Measurements from ENCODE around the gene BARX1.
"Not testable (repeated sequence)": the region's sequence is repeated elsewhere in the genome, so short reads cannot be mapped to it uniquely, and the experiment has no call there.

The BARX1 gene, protein sequence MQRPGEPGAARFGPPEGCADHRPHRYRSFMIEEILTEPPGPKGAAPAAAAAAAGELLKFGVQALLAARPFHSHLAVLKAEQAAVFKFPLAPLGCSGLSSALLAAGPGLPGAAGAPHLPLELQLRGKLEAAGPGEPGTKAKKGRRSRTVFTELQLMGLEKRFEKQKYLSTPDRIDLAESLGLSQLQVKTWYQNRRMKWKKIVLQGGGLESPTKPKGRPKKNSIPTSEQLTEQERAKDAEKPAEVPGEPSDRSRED

DNA sequence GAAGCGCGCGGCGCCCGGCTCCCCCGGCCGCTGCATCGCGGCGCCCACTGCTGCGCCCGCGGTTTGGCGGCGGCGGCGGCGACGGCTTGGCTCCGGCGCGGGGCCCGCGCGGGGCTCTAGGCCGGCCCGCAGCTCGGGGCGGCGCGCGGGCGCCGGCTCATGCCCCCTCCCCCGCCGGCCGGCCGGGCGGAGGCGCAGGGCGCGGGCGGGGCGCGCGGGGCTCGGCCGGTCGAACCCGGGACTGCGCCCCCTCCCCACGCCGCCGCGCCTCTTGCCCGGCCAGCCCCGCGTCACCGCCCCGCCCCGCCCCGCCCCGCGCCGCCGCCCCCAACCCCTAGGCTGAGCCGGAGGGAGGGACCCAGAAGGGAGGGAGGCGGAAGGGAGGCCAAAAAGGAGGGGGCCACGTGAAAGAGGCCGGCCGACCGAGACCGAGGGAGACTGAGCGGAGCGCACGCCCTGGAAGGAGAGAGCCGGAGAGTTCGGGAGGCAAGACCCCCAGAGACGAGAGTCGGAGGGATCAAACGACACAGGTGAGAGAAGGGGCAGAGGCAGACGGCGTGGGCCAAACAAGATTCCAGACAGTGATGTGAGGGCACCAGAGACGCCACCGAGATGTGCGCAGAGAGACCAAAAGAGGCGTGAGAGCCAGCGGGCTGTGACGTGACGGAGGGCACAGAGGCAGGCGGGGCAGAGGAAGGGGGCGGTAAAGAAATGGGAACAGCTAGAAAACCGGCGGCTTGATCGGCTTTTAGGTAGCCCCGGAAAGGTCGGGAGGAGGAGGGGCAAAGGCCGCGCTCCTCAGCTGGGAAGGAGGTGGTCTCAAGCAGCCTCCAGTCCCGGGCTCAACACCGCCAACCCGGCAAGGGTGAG is at the start of gene BARX1:
TSS of gene BARX1 (minus strand) at position 245 of the 870 bp plus-strand sequence. CDS start at position 36, 209 bp downstream.
- peak; percentile 37 for DNase-seq

DNA sequence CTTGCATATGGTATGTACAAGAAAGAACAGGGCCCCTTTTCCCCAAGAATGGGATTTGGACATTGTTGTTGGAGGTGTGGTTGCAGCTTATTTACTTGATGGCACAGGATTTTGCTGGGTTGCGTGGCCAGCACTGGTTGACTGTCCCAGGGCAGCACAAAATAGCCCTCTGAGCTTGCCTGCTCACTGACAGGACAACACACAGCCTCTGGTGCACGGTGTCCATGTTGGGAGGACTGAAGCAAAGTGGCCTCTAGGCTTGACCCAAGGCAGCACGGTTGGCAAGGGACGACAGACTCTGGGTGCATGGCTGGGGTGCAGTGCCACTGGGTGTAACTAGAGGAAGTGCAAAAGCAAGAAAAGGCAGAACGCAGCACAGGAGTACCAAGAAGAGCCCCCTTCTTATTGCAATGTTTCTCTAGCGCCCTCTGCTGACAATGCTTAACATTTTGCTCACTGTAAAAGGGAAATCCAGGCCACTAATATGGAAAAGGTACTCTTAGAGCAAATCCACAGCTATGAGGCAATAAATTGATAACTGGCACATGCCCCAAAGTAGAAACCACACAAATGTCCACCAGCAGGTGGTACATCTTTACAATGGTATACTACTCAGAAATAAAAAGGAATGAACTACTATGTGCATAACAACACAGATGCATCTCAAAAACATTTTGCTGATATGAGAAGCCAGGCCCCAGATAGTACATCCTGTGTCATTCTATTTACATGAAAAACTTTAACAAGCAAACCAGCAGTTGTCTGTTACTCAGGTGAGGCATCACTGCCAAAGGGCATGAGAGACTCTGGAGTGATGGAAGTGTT is 47.4 kb upstream of the BARX1 start:
- DNase-seq: peak; percentile 57

DNA sequence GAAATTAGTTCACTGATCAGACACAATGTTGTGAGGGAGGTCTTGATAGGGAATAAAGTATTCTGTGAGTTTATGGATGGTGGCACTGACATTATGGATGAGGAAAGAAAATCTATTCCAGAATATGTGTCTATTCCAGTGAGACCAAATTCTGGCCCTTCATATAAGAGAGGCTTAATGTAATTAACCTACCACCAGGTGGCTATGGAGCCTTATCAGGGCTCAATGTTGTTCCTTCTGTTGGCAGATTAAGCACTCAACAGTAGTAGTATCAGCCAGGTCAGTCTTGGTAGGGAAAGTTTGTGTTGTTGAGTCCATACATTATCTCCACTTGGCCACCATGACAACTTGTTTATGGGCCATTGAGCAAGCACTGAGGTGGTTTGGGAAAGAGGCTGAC is 41.7 kb upstream of the BARX1 start:
- no peak for DNase-seq

DNA sequence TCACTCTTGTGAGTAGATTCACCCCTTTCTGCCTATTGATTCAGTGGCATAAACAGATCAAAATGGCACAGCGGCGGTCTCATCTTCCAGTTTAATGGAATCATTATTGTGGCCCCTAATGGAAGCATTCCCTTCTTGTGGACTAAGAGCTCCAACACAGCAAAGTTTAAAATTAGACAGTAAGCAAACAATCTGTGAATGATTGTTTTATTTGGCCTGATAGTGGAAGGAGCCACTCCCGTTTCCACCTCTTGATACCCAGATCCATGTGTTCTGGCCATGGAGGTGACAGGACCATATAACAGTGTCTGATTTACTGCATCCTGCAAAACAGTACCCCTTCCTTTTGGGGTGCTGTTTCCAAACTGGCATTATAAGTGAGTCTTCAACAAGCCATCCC is 41.2 kb upstream of the BARX1 start:
- DNase-seq: no peak

DNA sequence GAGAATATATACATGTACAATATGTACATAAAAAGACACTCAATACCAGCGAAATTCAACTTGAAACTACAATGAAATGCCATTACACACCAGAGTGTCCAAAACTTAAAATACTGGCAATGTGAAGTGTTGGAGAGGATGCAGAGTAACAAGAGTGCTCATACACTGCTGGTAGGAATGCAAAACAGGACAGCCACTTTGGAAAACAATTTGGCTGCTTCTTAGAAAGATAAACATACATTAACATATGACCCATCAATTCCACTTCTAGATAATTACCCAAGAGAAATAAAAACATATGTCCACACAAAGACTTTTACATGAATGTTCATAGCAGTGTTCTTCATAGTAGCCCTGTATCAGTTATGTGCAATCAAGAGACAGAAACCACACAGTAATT is 39.4 kb upstream of the BARX1 start:
- no peak for DNase-seq

DNA sequence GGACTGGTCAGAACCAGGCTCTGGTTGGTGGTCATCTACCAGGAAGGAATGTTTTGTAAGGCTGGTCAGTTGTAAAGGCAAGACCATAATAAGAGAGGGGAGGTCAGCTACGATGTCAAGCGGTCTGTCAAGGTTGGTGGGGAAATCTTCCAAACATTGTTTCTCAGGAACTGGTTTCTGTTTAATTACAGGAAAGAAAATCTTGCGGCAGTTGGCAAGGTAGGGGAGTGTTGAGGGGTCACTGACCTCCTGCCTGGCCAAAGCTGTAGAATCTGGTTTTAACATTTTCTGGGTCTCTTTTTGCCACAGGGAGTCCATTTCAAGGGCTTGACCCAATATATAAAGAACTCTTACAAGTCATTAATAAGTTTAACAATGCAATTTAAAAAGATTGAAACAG is 39.0 kb upstream of the BARX1 start:
- no peak for DNase-seq

DNA sequence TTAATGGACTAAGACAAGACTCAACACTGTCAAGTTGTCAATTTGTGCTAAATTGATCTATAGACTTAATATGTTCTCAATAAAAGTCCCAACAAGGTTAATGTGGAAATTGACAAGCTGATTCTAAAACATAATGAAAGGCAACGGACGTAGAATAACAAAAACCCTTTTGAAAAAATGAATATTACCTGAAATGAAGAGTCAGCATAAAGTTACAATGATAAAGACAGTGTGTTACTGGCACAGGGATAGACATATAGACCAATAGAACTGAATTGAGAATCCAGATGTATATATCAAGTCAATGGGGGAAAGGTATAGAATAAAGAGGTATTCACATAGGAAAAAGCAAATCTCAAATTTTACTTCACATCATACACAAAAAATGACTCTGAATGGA is 37.7 kb upstream of the BARX1 start:
- no peak for DNase-seq

DNA sequence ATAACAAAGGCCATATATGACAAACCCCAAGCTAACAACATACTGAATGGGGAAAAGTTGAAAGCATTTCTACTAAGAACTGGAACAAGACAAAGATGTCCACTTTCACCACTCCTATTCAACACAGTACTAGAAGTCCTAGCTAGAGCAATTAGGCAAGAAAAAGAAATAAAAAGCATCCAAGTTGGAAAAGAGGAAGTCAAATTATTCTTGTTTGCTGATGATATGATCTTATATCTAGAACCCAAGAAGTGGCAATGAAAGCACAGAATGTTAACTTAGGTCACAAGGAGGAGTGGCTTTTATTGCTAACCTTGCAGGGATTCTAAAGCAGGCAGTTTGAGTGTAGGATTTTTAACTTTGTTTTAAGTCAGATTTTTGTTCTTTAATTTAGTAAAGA is 35.3 kb upstream of the BARX1 start:
- DNase-seq: no peak

DNA sequence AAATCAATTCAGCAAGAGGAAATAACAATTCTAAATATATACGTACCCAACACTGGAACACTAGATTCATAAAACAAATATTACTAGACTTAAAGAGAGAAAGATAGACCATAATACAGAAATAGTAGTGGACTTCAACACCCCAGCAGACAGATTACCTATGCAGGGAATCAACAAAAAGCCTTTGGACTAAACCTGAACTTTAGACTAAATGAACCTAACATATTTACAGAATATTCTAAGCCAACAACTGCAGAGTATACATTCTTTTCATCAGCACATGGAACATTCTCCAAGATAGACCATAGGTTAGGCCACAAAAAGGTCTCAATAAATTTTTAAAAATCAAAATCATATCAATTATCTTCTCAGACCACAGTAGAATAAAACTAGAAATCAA is 32.9 kb upstream of the BARX1 start:
- DNase-seq: no peak

DNA sequence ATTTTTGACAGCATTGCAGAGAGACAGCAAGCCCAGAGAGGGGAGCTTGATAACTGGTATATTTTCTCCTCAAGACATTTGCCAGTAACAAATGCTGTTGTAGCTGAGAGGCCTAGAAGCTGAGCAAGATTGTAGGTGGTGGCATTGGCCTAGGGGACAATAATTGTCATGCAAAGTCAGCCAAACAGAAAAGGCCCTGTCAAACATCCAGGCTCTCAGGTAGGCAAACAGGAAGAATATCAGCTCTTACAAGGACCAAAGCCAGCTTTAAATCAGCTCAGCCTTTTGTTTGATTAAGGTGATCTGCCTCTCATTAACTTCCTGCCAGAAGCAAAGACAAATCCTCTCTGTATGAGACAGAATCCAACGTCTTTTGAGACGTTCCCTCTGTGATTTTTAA is 29.7 kb upstream of the BARX1 start:
- no peak for DNase-seq

DNA sequence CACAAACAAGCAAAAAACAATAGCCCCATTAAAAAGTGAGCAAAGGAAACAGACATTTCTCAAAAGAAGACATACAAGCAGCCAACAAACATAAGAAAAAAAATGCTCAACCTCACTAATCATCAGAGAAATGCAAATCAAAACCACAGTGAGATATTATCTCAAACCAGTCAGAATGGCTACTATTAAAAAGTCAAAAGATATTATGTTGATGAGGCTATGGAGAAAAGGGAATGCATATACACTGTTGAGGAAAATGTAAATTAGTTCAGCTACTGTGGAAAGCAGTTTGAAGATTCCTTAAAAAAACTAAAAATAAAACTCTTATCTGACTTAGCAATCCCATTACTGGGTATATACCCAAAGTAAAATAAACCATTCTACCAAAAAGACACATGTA is 28.7 kb upstream of the BARX1 start:
- no peak for DNase-seq

DNA sequence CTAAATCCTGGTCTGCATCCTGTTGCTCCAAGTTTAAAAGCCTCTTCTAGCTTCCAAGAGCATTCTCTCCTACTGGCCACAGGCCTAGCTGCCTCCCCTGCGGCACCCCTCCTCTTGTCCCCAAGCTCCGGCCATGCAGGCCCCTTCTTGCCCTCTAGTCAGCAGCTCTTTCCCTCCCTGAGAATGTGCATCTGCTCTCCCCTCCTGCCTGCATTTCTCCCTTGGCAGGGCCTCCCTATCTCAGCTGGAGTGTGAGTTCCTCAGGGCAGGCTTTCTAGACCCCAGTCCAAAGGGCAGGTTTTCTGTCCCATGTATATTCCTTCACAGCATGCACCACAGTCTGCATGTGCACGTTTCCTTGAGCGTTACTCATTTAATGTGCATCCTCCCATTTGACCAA is 24.6 kb upstream of the BARX1 start:
- no peak for DNase-seq

DNA sequence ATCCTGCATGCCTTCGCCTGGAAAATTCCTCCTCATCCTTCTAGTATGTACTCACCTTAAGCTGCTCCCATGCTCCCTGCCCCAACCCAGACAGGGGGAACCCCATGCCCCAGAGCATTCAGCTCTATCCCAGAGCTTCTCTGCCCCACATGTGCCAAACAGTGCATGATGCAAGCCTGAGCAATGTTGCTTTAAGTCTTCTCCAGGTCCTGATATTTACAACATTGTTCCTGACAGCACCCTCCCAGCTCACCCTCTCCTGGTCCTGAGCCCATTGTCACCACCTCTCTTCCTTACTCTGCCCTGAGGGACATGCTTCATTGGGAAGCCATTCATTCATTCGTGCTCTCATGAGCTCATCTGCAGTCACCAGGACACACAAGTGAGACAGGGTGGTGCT is 23.4 kb upstream of the BARX1 start:
- no peak for DNase-seq

DNA sequence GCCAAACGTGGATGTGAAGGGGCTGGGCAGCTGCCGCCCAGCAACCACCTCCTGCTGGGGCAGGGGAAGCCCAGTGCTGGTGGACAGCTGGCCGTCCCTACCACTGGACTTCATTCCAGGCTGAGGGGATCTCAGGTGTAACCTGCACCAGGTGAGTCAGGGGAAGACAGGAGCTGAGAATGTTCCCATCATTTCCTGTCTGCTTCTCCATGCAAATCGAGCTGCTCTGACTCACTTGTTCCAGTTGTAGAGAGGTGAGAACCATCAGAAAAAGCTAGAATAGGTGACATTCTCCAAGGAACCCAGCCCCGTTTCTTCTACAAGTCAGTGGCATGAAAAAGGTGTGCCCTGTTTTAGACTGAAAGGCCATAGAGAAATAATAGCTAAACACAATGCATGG is 21.8 kb upstream of the BARX1 start:
- DNase-seq: no peak

DNA sequence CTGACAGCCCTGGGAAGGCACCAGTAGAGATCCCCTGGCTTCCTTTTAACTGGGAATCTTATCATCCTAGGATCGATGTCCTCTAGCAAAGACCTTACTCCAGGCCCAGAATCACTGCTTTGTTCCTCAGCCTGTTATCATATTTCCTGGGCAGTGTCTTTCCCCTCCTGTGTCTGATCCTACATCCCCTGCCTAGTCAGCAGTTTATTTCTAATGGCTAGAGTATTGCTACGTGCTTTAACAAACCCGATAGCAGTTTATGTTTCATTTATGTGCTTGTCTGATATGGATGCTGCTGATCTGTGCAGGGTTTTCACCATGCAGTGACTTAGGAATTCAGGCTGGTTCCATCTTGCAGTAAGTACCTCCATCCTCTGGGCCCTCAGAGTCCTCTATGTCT is 20.9 kb upstream of the BARX1 start:
- DNase-seq: no peak

DNA sequence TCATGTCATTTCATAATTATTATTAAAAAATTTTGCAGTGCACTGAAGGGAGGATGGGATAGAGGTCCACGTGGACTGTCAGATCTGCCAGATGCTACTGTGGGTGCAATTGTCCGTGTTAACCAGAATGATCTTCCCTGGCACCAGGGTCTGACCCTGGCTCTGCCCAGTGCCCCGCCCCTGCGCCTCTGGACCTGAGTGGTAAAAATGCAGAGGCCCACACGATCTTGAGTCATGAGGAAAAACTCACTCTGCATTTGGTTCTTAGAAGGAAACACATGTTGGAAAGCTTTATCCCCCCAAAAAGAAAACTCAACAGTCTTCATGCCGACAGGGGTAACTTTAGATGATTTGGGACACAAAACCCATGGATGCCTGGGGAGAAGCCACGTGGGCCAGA is 20.1 kb upstream of the BARX1 start:
- DNase-seq: no peak

DNA sequence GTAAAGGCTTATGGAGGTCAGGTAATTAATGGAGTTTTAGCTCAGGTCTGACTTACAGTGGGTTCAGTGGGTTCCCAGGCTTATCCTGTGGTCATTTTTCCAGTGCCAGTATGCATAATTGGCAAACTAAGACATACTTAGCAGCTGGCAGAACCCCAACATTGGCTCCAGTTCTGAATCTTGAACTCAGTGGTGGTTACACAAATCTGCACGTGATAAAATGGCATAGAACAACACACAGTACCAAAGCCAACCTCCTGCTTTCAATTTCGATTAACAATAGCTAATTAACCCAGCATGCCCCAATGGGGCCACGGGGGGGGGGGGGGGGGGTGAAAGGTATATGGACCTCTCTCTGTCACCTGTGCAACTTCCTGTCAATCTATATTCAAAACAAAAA is 19.0 kb upstream of the BARX1 start:
- DNase-seq: no peak

DNA sequence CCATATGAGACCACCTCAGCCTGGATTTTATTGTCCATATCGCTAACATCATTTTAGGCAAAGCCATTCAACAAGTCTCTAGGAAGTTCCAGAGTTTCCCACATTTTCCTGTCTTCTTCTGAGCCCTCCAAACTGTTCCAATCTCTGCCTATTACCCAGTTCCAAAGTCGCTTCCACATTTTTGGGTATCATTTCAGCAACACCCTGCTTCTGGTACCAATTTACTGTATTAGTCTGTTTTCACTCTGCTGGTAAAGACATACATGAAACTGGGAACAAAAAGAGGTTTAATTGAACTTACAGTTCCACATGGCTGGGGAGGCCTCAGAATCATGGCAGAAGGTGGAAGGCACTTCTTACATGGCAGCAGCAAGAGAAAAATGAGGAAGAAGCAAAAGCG is 17.5 kb upstream of the BARX1 start:
- not testable (repeated sequence) for DNase-seq

DNA sequence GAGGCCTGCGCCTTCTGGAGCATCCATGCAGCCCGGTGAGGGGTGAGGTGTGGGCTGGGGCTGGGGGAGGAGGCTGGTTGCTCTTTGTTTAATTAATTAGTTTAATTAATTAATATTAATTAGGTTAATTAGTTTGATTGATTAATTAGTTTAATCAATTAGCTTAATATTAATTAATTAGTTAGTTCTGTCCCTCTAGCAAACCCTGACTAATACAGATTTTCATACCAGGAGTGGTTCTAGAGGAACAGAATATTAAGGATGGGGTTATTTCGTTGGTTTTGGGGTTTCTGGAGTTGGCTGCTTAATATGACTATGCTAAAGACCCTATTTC is 14.1 kb upstream of the BARX1 start:
- no peak for DNase-seq

DNA sequence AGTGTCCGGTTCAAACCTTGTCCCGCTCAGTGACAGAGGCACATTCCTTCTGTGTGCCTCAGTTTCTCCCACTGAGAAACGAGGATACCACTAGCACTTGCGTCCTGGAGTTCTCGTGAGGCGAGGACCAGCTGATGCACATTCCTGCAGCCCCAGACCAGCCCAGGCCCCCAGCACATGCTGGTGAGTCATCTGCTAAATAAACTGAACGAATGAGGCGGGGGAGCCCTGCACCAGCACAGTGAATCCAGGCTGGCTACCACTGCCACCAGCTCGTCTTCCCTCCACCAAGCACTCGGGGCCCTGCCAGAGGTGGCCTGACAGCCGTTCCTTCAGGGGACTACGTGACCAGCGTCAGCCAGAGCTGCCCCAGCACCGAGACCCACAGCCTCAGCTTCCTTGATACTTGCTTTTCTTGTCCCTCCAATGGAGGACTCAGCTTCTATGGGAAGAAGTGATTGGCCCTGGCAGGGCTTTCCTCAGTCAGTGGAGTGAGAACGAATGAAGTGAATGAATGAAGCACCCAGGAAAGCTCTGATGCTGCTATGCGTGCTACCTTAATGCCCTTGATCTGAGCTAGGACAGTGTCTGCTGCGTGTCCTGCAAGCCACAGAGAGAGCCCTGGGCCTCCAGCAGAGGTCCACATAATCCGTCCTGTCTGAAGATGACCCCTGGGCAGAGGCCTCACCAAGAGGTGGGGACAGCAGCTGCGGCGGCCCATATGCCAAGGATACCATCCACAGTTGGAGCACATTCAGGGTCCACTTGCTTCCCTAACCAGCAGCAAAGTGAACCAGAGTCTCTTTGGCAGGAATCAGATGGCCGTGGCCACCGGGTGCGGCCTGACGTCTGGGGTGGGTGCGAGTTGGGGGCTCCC is 13.5 kb upstream of the BARX1 start:
- no peak for DNase-seq

DNA sequence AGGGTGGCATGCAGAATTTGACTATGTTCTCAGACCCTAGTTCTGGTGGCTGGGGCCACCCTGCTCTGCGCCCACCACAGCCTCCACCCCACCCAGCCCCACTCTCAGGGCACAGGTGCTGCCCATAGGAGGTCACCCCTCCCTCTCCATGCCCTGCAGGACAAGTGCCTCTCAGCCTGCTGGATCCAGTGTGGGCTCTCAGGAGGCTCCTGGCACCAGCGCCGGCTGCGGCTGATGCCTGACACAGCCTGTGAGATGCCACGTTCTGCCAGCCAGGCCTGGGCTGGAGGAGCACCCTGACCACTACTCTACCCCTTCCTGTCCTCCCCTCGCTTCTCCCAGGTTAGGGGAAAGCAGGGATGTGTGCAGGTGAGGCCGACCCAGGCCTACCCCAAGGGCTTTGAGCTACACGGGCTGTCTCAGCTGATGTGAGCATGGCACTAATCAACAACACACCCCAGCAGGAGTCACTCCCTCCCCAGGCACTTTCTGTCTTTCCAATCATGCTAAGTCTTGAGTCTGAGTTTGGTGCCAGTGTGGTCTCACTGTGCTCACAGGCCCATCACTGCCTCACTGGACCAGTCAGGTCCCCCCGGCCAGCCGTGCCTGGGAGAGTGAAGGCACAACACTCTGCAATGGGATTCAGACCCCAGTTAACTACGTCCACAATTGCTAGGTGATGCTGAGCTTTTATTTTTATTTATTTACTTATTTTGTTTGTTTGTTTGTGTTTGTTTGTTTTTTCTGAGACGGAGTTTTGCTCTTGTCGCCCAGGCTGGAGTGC is 12.1 kb upstream of the BARX1 start:
- DNase-seq: no peak

Measured in RPMI8226 (cell line).